HG03378 (cell line): Measurements from ENCODE around the gene BRICD5.

Source experiments
- ATAC-seq: cut with Tn5 transposase; IDR thresholded peaks from one replicate; pipeline ENCODE4 v1.9.1; 2021; ENCODE audit warnings: mild to moderate bottlenecking, moderate library complexity; ENCODE audit not compliant: unreplicated experiment

Gene BRICD5

GRCh38 chr16:2199621-2200139, 11.0 kb downstream of the BRICD5 start:
- no peak for ATAC-seq

- no peak for ATAC-seq
These were observed 11.6 kb downstream of the BRICD5 start for GRCh38 chr16:2199095-2199494.

DNA sequence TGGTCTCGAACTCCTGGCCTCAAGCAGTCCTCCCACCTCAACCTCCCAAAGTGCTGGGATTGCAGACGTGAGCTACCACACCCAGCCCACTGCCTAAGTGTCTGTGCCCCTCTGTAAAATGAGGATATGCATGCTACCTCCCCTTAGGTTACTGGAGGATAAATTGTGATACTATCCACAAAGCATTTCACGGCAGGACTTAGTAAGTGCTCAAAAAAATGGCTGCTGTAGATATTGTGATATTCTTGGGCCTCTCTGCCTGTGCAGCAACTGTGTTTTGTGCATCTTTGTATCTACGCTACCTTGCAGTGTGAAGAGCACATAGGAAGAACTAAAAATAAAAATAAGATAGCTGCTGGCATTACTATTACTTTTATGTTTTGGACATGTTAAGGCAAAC, 12.4 kb downstream of the BRICD5 start:
- no peak for ATAC-seq

- ATAC-seq: no peak
These were observed 12.9 kb downstream of the BRICD5 start for GRCh38 chr16:2197765-2198164.

GRCh38 chr16:2196981-2197511, 13.6 kb downstream of the BRICD5 start:
- ATAC-seq: no peak

GRCh38 chr16:2196162-2196980, 14.3 kb downstream of the BRICD5 start, which contains the start of gene CASKIN1:
Gene CASKIN1 (minus strand): TSS chr16:2196605. CDS start chr16:2196432, 173 bp downstream.
- no peak for ATAC-seq

DNA sequence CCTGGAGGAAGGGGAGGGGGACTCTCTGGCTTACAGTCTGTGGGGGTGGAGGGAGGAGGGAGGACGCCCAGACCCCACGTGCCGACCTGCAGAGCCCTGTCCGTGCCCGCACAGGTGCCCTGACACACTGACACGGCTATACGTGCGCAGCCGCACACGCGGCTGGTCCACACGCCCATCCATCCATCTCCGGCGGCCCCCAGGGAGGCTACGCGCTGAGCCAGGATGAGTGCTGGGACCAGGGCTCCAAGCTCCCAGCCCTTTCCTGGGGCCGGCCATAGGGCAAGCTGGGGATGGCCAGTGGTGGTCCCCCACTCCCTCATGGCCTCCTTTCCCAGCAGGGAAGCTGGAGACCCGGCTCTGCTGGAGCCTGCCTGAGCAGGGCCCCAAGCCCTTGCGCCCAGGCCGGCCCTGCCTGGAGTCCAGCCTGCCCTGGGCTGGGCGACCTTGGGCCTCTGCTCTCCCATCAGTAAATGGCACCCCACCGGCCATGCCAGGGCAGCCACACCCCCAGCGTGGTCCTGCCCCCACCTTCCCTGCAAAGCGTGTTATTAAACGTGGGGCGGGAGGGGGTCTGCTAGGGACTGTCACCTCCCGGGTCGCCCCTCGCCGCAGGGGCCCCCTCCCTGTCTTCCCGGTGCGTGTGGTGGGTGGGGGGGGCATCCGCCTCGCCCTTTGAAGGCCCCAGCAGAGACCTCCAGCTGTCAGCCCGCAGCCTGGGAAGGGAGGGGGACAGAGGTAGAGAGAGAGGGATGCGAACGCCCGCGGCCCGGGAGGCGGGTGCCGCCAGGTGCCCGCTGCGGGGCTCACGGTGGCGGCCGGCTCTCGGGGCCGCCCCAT, 15.1 kb downstream of the BRICD5 start:
- ATAC-seq: no peak

DNA sequence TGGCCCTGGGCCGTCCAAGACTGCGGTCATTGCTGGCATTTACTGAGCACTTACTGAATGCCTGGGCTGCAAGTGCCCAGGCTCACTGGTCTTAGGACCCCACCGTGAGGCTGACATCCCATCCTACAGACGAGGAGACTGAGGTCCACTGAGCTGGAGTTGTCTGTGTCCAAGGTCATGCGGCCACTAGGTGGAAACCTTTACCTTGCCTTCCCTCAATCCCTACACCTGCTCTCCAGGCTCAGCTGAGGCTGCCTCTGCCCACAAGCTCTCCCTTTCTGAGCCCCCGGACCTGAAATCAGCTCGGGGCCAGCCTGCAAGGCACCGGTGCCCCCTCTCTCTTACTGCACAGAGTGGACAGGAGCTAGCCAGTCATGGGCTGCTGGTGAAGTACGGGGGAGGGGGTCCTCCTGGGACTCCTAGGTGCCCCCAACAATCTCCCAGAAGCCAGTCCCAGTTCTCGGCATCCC, 15.8 kb downstream of the BRICD5 start:
- no peak for ATAC-seq

- ATAC-seq: no peak
These were observed 16.4 kb downstream of the BRICD5 start for GRCh38 chr16:2194166-2194834.

GRCh38 chr16:2191446-2191706, 19.3 kb downstream of the BRICD5 start:
- no peak for ATAC-seq

DNA sequence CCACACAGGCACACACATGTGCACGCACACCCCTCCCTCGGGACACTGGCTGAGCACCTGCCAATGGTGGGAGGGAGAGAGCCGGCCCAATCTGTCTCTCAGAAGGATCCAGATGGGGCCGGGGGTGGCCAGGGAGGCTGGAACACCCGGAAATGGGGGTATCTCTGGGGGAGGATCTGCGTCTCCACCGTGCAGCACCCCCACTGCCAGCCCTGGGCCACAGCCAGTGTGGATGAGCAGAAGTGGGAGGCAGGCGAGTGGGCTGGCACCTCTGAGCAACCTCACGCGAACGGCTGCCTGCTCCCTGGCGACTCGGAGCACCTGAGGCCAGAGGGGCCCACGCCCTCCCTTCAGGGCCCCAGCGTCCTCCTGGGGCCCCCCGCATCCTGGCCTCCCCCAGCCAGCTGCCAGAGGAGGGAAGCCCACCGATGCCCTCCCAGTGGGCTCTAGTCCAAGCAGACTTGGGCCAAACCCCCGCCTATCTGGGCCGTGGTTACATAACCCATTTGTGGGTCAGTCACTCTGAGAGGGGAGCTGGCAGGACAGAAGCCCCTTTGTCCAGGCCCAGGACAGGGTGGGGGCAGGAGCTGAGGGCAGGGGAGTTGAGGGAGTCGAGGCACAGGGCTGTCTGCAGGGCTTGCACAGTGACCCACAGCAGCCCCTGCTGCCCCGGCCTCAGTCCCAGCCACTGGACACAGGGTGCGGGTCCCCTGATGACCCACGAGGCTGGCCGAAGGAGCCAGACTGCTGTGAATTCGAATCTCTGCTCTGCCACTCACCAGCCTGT, 19.8 kb downstream of the BRICD5 start:
- ATAC-seq: no peak

DNA sequence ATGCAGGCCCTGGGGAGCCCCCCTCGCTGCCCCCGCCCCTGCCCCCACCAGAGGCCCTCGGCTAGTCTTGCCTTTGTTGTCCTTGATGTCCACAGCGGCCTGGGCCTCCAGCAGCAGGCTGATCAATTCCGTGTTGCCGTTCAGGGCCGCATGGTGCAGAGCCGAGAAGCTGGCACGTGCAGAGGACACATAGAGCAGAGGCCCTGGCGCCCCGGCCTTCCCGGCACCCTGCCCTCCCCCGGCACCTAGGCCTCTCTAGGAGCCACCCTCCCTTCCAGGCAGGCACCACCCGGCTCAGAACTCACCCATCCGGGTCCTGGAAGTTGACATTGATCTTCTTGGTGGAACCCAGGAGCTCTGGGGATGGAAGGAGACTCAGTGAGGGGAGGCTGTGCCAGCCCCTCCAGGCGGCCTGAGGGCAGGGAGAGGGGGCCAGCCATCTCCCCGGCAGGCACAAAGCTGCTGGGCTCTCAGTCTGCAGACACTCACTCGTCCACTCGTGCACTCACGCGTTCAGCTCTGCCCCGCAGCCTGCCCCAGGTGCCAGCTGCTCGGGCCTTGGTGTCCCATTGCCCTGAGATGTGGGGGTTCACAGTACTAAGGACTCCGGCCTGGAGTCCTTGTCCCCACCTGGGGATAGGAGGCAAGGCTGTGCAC, 20.5 kb downstream of the BRICD5 start:
- ATAC-seq: no peak

GRCh38 chr16:2189252-2189893, 21.3 kb downstream of the BRICD5 start:
- no peak for ATAC-seq

DNA sequence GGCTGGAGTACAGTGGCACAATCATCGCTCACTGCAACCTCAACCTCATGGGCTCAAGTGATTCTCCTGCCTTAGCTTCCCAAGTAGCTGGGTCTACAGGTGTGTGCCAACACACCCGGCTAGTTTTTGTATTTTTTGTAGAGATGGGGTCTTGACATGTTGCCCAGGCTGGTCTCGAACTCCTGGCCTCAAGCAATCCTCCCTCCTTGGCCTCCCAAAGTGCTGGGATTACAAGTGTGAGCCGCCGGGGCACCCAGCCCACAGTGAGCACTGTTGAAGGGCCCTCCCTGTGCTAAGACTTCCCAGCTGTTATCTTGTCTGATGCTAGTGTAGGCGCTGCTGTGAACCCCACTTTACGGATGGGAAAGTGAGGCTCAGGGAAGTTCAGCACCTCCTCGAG, 22.3 kb downstream of the BRICD5 start:
- ATAC-seq: no peak

DNA sequence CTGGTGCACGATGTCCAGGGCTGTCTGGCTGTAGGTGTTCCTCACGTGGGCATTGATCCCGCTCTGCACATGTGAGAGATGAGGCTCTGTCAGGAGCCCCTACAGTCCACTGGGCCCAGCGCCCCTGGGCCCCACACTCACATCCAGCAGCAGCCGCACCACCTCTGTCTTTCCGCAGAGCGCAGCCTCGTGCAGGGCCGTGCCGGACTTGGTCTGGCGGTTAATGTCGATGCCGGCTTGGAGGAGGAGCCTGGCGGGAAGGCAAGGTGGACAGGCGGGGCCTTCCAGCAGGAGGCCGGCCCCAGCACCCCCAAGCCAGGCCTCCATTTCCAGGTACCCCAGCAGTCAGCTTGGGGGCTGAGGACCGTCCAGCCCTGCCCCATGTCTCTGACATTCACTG, 23.5 kb downstream of the BRICD5 start:
- ATAC-seq: no peak

DNA sequence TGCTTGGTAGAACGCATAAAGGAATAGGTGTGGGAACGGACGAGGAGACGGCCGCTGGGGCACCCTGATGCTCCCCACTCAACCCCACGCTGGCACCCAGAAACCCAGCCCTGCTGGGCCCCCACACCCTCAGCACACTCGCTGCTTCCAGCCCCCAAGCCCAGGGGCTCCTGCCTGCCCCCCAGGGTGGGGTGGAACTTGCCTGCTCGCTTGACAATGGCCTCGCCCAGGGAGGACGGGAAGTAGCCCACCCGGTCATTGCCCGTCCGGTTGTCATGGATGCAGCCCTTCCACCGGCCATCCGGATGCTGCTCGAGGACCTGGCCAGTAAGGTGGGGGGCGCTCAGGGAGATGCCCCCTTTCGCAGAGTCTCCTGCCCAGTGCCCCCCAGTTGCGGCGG, 24.2 kb downstream of the BRICD5 start:
- ATAC-seq: no peak

GRCh38 chr16:2186064-2186463, 24.6 kb downstream of the BRICD5 start:
- ATAC-seq: no peak

DNA sequence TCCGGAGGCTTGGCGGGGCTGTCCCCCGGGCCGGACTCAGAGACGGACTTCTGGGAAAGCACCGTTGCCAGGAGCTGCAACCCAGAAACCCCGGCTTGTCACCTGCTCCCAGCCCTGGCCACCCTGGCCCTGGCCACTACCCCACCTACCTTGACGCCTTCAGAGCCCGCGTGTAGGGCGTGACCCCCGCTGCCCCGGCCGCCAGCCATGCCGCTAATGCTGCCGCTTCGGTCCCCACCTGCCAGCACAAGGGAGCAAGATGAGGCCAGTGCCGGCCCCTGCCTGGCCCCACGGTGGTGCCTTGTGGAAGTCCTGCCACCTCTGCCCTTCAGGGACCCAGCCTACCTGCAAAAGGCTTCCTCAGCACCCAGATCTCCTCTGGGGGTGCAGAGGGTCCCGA, 25.7 kb downstream of the BRICD5 start:
- no peak for ATAC-seq

DNA sequence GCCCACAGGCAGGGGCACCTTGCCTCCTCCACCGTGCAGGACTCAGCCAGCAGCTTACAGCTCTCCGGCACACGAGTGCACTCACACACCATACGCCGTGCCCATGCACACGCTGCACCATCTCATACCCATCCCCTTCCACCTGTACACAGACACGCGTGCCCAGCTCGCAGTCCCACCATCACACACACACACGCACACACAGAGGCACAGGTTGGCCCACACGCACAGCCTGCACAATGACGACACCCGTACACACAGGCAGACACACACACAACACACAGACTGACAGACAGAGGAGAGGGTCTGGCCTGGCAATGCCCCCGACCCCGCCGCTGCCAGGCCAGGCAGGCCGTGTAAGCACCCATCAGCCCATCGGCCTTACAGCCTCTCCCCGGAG, 26.3 kb downstream of the BRICD5 start:
- ATAC-seq: no peak
